Activated CD8-positive, alpha-beta T cell treated with anti-CD3 and anti-CD28 coated beads for 36 hours (primary cell): Measurements from ENCODE around the gene ZBTB9. TPM values are rescaled to one million over a fixed set of nuclear protein-coding genes. Genes with fewer than 3 reads are reported as not detected.

ENCODE experiments used
- ATAC-seq: fragments of 200-7000 bp; cut with Tn5 transposase; one replicate; pipeline ENCODE4 v1.10.0; 2021; ENCODE audit warnings: mild to moderate bottlenecking, moderate library complexity
- CTCF ChIA-PET: fragments of 350-600 bp; sonication (Branson Sonifier 250); formaldehyde crosslinking; loops from one replicate; lab custom pipeline; 2021; ENCODE audit warnings: antibody characterized with exemption; lab: Charles Lee
- POLR2A ChIA-PET: fragments of 350-600 bp; sonication (Branson Sonifier 250); formaldehyde crosslinking; loops from one replicate; lab custom pipeline; 2021; ENCODE audit warnings: antibody characterized with exemption; lab: Charles Lee
- DNase-seq: peaks from one replicate; pipeline ENCODE4 v3.0.0-alpha.2; 2020
- H3K27ac Mint-ChIP-seq: one replicate; pipeline ENCODE4 v1.8.0; 2021; ENCODE audit warnings: mild to moderate bottlenecking, mixed read lengths
- H3K27me3 Mint-ChIP-seq: one replicate; pipeline ENCODE4 v1.8.0; 2021; ENCODE audit warnings: mixed read lengths
- H3K36me3 Mint-ChIP-seq: one replicate; pipeline ENCODE4 v1.8.0; 2021; ENCODE audit warnings: low read depth, mixed read lengths
- H3K4me1 Mint-ChIP-seq: one replicate; pipeline ENCODE4 v1.8.0; 2021; ENCODE audit warnings: low read depth, mixed read lengths
- H3K4me3 Mint-ChIP-seq: one replicate; pipeline ENCODE4 v1.8.0; 2021; ENCODE audit warnings: mild to moderate bottlenecking, moderate library complexity, mixed read lengths
- H3K9me3 Mint-ChIP-seq: one replicate; pipeline ENCODE4 v1.8.0; 2021; ENCODE audit warnings: mixed read lengths
- intact Hi-C: fragments of 100-400 bp; cut with micrococcal nuclease; formaldehyde crosslinking; loops from one replicate; pipeline ENCODE4 v1.10.0; 2022
- total RNA-seq, 2 experiments: library from RNA; stranded (reverse); gene quantifications; one replicate each; pipeline ENCODE4 v1.2.3, GENCODE V29; 2021
- TF ChIP-seq, protein P1 (sequence below): fragments of 200-600 bp; IDR thresholded peaks from one replicate; pipeline ENCODE4 v1.8.0; 2022; ENCODE audit warnings: antibody characterized with exemption, mild to moderate bottlenecking

Gene ZBTB9
- 1 to 10 TPM; 7.8 to 8.7 TPM for total RNA-seq

DNA sequence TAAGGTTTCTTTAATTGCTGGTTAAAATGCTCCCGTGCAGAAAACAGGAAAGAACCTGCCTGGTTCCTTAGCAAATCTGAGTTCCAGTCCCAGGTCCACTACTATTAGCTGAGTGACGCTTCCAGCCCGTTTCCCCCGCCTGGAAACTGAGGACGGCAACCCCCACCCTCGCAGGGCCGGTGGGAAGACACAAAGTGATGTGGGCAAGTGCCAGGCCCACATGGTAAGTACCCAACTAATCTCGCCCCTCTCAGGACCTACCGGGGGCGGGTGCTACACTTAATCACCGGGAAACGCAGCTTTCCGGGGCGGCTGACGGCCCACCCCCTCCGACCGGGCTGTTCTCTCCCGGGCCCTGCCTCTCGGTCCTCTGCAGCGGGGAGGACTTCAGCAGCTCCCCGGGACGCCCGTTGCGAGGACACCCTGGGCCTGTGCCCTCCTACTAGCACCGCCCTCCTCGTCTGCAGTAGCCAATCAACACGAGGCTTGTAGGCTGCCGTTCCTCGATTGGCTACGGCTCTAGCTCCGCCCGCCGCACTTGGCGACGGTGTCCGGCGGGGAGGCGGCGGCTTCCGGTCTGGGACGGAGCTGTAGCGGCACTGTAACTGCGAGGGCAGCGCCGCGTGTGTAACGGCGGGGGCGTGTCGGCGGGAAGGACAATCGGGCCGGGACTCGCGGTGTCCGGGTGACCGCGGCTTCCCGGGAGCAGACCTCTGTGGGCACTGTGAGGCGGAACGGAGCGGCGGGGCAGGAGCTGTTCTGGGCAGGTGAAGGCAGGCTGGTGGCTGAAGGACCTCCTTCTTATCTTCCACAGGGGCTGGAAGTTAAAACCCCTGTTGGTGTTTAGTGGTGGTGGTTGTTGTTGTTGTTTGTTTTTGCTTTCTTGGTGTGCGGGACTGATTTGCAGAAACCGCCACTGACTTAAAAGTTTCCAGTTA, at the start of gene ZBTB9:
ZBTB9 (plus strand) TSS at position 568 of the 938 bp plus-strand sequence. CDS start 525 bp downstream, outside the sequence.
- intact Hi-C loops = loop anchor here (10.0 kb wide), 1 partner anchor 121 kb away; no protein-coding TSS in a partner anchor
- peak within 1 kb of the TSS; percentile 84 for H3K4me3 Mint-ChIP-seq
- H3K36me3 Mint-ChIP-seq = peaks cover 24% of the 10 kb centered on the region
- TF ChIP-seq, protein P1, sequence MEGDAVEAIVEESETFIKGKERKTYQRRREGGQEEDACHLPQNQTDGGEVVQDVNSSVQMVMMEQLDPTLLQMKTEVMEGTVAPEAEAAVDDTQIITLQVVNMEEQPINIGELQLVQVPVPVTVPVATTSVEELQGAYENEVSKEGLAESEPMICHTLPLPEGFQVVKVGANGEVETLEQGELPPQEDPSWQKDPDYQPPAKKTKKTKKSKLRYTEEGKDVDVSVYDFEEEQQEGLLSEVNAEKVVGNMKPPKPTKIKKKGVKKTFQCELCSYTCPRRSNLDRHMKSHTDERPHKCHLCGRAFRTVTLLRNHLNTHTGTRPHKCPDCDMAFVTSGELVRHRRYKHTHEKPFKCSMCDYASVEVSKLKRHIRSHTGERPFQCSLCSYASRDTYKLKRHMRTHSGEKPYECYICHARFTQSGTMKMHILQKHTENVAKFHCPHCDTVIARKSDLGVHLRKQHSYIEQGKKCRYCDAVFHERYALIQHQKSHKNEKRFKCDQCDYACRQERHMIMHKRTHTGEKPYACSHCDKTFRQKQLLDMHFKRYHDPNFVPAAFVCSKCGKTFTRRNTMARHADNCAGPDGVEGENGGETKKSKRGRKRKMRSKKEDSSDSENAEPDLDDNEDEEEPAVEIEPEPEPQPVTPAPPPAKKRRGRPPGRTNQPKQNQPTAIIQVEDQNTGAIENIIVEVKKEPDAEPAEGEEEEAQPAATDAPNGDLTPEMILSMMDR = no peak
- peak within 1 kb of the TSS; percentile 90 for H3K27ac Mint-ChIP-seq
- H3K4me1 Mint-ChIP-seq = peaks cover 29% of the 10 kb centered on the region
- ChIA-PET CTCF (interaction anchor here (0.6 to 1.6 kb wide), 7 partner anchors 18 to 154 kb away, joined by 3 to 10 read pairs (median 4); partner anchors contain the start of gene BAK1), POLR2A (interaction anchor here (0.7 to 2.1 kb wide), 14 partner anchors 9 to 177 kb away, joined by 3 to 14 read pairs (median 3); partner anchors contain the start of genes B3GALT4 and ZBTB22)
- DNase-seq = peak; percentile 96
- no peaks in the 10 kb centered on the region for H3K9me3 Mint-ChIP-seq
- H3K27me3 Mint-ChIP-seq = no peaks in the 10 kb centered on the region
- ATAC-seq = peak; percentile 99

DNA sequence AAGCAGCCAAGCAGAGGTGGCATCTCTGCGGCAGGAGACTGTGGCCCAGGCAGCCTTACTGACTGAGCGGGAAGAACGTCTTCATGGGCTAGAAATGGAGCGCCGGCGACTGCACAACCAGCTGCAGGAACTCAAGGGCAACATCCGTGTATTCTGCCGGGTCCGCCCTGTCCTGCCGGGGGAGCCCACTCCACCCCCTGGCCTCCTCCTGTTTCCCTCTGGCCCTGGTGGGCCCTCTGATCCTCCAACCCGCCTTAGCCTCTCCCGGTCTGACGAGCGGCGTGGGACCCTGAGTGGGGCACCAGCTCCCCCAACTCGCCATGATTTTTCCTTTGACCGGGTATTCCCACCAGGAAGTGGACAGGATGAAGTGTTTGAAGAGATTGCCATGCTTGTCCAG, 49.5 kb upstream of the ZBTB9 start:
- no peak for DNase-seq
- no peaks in the 10 kb centered on the region for H3K27me3 Mint-ChIP-seq
- no peak overlapping the region for H3K4me3 Mint-ChIP-seq
- H3K36me3 Mint-ChIP-seq = peaks cover 69% of the 10 kb centered on the region
- no peak for ATAC-seq
- no peaks in the 10 kb centered on the region for H3K9me3 Mint-ChIP-seq
- H3K4me1 Mint-ChIP-seq = peaks cover 11% of the 10 kb centered on the region
- H3K27ac Mint-ChIP-seq = no peak overlapping the region
- TF ChIP-seq, protein P1 = no peak
- POLR2A ChIA-PET = interaction anchor here (1.1 to 1.5 kb wide), 3 partner anchors 10 to 82 kb away, joined by 3 to 5 read pairs (median 4); no protein-coding TSS in a partner anchor
- intact Hi-C loops = no loop called here
- CTCF ChIA-PET = interaction anchor here (1.3 kb wide), 1 partner anchor 127 kb away, joined by 3 read pairs; no protein-coding TSS in a partner anchor

- no peak for DNase-seq
- no peaks in the 10 kb centered on the region for H3K9me3 Mint-ChIP-seq
- H3K27me3 Mint-ChIP-seq = no peaks in the 10 kb centered on the region
- intact Hi-C loops = no loop called here
- no peak overlapping the region for H3K27ac Mint-ChIP-seq
- TF ChIP-seq, protein P1 = no peak
- H3K36me3 Mint-ChIP-seq = peaks cover 63% of the 10 kb centered on the region
- ChIA-PET POLR2A (interaction anchor here (1.1 to 1.5 kb wide), 4 partner anchors 11 to 82 kb away, joined by 3 to 5 read pairs (median 4); no protein-coding TSS in a partner anchor), CTCF (interaction anchor here (1.3 kb wide), 1 partner anchor 128 kb away, joined by 3 read pairs; no protein-coding TSS in a partner anchor)
- peaks cover 13% of the 10 kb centered on the region for H3K4me1 Mint-ChIP-seq
- ATAC-seq = no peak
- H3K4me3 Mint-ChIP-seq = no peak overlapping the region
Observed at GRCh38 chr6:33405386-33405940, 48.9 kb upstream of the ZBTB9 start.

GRCh38 chr6:33406126-33406525, 48.2 kb upstream of the ZBTB9 start:
- POLR2A ChIA-PET = interaction anchor here (1.2 to 1.5 kb wide), 3 partner anchors 11 to 13 kb away, joined by 3 to 5 read pairs (median 4); no protein-coding TSS in a partner anchor

More at GRCh38 chr6:33406126-33406525, 48.2 kb upstream of the ZBTB9 start:
- CTCF ChIA-PET = no interaction called here
- intact Hi-C loops = no loop called here
- no peaks in the 10 kb centered on the region for H3K9me3 Mint-ChIP-seq
- H3K27ac Mint-ChIP-seq = no peak overlapping the region
- ATAC-seq (no peak), DNase-seq (no peak)
- TF ChIP-seq, protein P1 = no peak
- H3K4me1 Mint-ChIP-seq = peaks cover 13% of the 10 kb centered on the region
- peaks cover 60% of the 10 kb centered on the region for H3K36me3 Mint-ChIP-seq
- H3K4me3 Mint-ChIP-seq = no peak overlapping the region
- H3K27me3 Mint-ChIP-seq = no peaks in the 10 kb centered on the region
